KBM-7 (cell line): ENCODE results near the gene DIO2.

Experiments used
- DNase-seq: peaks from one replicate; pipeline ENCODE4 v3.0.0-alpha.2; 2015
- in situ Hi-C: fragments of 300-500 bp; cut with MboI; formaldehyde crosslinking; loops from 2 replicates; pipeline ENCODE4 v1.14.3; 2020; ENCODE audit warnings: low sequenced_read_pairs, low pct_unique_long_range_greater_than_20kb, mixed read lengths

Gene DIO2

DNA sequence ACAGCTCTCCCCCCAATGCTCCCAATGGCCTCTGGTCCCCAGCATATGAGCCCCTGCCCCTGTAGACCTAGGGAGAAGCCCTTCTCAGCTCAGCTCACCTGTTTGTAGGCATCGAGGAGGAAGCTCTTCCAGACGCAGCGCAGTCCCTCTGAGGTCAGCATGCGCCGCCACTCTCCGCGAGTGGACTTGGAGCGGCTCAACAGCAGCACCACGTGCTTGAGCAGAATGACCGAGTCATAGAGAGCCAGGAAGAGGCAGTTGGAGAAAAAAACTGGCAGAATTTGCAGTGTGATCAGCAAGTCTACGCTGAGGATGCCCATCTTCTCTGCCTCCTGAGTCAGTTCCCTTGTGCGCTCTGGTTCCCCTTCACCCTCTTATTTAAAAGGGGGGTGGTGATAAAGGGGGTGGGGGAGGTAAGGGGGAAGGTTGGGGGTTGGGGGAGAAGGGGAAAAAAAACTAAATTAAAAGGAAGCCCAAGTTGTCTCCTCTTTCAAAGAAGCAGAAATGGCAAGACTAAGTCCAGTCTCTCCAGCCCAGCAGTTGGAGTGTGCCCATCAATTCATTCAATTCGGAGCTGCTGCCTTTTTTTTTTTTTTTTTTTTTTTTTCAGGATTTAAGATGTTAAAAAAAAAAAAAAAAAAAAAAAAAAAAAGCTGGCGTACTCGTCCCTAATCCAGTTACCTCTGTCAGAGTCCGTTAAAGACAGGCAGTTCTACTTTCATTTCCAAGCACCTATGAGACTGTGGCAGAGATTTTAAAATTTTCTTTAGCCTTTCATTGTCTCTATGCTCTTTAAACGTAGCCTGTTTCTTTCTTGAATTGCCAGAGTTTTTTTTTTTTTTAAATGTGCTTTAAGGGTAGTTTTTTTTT, at the start of gene DIO2:
Gene DIO2 (minus strand): TSS at position 352 of the 870 bp plus-strand sequence. CDS start 32 bp downstream, at position 320.
- no peak for DNase-seq
- in situ Hi-C loops = no loop called here

DNA sequence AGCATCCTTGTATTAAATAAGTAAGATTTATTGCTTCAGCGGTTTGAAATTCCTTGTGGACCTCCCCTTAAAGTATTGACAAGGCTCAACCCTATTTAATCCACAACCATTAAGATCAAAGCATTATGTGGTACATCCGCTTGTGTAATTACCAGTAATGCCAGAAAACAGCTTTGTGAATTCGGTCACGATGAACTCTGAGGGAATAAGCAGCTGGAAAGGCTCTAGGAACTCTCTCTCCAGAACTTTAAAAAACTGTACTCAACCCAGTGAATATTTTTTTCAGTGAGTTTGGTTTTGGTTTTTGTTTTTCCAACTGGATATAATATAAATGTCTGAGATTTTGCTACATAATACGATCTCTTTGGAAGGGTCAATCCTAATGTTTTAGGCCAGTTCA, 49.3 kb upstream of the DIO2 start:
- in situ Hi-C loops = no loop called here
- DNase-seq = no peak

DNA sequence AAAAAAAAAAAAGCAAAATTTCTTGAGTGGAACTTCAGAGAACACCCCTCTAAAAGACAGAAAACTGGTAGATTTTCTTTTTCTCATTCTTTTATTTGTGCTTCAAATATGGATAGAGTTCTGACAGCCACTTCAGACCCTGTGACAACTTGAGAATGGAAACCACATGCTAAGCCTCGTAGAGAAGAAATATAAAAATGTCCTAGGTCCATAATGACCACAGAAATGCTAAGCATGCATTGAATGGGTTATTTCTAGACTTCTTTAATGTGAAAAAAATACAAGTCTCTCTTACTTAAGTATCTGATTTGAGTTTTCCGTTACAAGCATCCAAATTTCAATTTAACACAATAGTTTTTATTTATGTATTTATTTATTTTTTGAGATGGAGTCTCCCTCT, 28.3 kb upstream of the DIO2 start:
- in situ Hi-C loops = no loop called here
- DNase-seq = no peak

DNA sequence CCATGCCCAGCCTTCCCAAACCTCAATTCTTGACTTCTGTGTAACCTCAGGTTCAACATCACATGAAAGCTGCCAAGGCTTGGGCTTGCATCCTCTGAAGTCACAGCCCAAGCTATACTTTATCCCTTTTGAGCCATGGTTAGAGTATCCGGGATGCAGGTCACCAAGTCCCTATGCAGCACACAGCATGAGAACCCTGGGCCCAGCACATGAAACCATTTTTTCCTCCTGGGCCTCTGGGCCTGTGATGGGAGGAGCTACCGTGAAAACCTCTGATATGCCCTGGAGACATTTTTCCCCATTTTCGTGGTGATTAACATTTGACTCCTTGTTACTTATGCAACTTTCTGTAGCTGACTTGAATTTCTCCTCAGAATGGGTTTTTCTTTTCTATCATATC, 25.8 kb upstream of the DIO2 start:
- no peak for DNase-seq
- in situ Hi-C loops = no loop called here

DNA sequence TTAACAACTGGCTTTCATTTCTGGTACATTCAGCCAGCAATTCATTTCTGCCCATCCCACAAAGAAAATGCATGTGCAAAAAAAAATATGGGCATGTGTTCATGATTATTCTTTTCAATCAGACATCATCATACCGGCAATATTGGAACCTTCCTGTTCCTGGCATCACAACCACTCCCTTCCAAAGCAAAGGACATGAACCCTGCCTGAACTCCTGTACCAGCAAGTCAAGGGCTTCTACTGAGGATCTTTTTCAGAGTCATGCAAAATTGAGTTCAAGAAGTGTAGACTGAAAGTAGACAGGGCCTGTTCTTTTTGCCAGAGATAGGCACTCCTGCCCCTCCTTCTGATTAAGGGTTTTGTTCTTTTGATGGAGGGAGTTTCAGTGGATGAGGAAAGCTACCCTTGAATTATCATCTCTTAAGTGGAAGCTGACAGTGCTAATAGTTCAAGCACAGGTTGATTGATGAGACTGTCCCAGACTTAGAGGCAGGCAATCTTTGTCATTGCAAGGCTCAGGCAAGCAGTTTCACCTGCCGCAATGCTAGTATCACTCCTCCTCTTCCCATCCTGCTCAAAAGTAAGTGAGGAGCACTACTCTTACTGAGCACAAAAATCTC, 22.3 kb upstream of the DIO2 start:
- no peak for DNase-seq

DNA sequence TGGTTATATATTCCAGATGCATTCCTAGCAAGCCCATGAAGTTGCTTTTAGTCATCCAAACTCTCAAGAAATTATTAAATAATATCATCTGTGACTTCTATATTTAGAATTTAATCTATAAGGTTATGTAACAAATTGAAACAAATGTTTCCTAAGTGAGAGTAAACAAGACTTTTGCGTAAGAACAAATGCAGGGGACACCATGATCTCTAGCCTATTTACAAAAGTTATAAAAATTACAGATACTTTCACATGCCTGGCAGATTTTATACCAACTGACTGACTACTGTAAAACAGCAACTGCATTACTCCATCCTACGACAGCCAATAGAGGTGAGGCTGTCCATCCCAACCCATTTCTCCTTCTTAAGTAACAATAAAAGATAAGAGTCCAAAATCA, 20.4 kb upstream of the DIO2 start:
- no peak for DNase-seq
- in situ Hi-C loops = no loop called here

More for the DNA sequence above, 22.3 kb upstream of the DIO2 start:
- in situ Hi-C loops = no loop called here

DNA sequence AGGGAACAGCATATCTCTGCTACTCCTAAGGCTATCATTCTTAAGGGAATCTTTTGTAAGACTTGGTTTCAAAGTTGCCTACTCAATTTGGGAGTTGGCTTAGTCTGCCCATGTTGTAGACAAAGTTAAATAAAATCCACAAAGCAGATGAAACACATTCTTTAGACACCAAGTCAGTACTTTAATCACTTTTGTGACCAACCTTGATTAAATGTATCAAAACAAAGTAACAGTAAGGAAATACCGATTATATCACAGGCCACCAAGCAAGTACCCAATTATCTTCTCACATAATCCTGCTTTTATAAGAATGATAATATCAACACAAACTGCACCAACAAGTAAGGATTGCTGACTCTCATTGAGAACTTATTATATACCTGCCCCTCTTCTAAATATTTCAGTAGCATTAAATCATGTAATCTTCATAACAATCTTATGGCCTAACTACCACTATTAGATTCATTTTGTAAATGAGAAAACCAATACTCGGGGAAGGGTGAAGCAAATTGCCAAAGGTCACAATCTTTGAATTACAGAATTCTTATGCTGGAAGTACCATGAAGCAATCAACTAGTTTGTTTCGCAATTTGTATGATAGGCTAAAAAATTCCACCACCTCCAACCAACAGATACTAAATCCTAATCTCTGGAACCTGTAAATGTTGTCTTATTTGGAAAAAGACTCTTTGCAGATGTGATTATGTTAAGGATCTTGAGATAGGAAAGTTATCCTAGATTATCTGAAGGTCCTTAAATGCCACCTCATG, 12.6 kb upstream of the DIO2 start:
- no peak for DNase-seq
- in situ Hi-C loops = no loop called here

DNA sequence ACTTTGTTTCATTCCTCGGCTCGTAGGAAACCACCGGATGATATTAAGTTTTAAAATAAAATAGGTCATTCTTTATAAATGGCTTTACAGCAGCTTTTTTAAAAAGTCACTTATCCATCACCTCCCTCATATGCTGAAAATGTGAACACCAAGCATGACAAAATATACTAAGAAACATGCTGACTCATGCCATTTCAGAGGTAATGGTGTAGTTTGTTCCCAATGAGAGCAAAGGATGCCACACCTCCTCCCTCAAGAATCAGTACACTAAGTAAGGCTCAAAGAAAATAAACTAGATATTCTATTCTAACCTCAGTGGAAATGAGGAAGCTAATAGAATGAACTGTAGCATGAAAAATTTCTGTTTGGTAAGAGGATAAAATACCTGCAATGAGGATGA, 5.5 kb upstream of the DIO2 start:
- DNase-seq = no peak
- in situ Hi-C loops = no loop called here

DNA sequence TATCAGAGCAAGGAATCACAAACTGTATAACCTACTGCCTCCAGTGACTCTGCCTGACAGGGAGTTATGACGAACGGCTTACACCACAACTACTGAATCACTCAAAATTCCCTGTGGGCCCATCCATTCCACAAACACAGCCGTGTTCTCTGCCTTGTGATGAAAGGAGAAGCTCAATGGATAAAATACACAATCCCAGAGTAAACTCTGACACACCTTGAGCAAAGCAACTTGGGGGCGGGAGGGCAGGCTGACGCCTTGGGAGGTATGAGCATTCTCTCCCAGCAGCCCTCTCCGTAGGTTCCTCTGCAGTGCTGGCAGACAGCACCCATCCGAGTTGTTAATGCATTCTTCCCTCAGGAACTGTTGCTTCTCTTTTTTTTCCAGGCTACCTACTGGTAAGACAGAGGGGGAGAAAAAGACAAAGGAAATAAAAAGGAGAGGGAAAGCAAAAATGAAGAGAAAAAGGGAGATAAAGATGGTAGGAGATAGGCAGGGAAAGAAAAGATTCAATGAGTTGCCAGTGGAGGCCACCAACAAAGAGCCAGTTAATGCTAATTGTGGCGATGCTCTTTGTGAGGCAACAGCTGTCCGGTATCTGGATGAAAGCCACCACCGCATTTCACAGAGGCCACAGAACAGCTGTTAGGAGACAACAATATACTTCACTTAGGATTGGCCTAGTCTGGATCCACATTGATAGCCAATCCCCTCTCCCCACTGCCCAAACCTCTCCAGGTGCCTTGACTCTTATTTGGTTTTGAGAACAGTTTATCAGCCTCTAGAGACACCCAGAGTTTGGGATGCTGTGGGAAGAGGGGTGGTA, 4.7 kb upstream of the DIO2 start:
- in situ Hi-C loops = no loop called here
- no peak for DNase-seq

DNA sequence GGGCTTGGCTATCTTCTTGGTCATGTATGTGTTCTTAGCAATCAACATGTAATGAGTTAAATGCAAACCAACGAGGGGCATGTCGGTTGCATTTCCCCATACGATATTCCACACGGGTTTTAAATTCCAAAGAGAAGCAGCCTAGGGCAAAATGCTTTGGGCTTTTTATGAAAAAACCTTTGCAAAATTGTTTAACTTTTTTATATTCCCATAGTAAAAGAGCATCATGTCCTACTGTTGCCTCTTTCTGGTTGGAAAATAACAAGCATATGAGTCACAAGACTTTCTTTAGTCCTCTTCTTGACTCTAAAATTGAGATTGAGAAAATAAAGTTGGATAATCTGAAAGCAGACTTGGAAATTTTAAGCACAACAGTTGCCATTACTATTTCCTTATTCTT, 3.8 kb upstream of the DIO2 start:
- no peak for DNase-seq
- in situ Hi-C loops = no loop called here

DNA sequence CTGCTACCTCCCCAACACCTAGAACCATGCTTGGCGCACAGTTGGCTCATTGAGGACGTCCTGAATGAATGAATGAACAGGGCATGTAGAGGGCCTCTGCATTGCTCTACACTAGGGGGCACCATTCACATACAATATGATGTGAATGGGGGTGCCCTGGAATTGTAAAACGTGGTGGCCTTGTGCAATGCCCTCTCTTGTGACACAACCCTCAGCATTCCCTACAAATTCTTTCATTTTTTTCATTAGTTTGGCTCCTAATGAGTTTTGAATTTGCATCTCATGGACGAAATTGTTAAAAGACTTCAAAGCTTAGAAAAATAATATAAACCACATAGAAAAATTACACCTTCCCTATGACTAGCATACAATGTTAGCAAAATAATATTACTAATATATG, 2.3 kb upstream of the DIO2 start:
- in situ Hi-C loops = no loop called here
- peak; percentile 58 for DNase-seq

DNA sequence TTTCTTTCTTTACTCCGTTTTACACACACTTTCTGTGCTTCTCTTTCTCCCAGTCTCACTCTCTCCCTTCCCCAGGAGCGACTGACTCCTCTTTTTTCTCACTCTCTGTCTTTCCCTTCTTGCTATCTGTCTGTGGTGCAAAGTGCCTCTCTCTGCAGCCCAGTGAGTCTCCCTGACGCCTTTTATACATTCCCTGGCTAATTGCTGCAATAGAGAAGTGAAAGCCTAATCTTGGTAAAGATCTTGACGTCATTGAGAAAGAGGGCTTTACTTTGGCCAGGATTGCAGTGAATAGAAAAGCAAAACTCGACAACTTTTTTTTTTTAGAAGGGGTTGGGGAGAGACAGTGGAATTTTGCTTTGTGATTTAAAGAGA, 706 bp upstream of the DIO2 start:
- DNase-seq = peak; percentile 49
- in situ Hi-C loops = no loop called here

DNA sequence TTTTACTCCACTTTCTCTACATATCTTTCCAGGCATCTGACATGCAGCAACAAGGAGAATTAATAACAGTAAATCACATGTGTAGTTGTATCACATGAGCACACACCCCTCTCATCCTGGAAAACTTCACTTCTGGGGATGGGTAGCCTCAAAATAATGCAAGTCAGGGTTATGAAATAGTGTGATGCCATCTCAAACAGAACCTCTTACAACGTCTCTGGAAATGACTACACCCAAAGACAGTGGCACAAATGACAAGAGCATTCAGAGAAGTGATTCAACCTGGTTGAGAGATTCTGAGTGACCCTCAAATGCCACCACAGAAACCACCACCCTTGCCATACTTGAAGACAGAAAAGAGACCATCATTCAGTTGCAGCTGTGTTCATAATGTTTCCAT, 2.8 kb downstream of the DIO2 start:
- in situ Hi-C loops = no loop called here
- no peak for DNase-seq

DNA sequence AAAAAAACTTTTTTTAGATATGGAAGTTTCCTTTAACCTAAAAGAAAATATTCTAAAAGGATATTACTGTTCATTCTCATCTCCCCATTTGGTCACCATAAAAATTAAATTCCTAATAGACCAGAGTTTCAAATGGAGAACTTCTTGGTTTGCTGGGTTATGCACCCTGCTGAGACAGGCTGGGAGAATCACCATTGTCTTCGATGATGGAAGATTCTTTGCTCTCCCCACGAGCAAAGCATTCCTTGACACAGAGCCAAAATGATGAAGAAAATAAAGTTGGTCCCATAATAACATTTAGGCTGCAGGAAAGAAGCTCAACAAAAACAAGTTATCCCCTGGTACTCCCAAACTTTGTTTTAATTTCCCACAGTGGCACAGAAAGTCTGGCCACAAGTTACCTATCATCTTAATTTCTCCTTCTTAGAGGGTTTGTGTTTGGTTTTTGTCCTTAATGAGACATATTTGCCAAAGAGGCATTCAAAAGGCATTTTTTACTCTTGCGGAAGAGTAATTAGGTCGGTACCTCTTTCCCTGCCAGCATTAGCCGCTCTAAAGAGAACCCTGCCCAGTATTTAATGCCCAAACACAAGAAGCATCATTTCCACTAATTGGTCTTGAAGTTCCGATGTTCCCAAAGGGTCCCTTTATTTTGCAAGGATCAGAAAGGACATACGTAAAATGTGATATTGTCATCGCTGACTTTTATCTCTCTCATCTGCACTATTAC, 4.8 kb downstream of the DIO2 start:
- DNase-seq = no peak

DNA sequence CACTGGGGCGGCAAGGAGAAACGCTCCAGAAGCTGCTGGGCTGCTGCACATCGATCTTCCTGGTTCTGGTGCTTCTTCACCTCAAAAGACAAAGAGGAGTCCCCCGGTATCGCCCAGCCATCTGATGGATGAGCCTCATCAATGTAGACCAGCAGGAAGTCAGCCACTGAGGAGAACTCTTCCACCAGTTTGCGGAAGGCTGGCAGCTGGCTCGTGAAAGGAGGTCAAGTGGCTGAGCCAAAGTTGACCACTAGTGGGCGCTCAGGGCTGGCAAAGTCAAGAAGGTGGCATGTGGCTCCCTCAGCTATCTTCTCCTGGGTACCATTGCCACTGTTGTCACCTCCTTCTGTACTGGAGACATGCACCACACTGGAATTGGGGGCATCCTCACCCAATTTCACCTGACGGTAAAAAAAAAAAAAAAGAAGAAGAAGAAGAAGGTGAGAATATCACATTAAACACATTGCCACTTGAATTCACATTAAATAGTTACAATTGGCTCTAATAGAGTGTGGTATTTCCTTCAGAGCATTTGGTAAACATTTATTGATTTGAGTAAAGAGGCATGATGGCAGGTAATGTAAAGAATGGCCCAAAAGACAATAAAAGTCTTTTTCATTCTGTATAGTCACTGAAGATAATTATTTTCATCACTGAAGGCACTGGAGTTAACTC, 8.3 kb downstream of the DIO2 start:
- peak; percentile 37 for DNase-seq
- in situ Hi-C loops = no loop called here

More for the DNA sequence above, 4.8 kb downstream of the DIO2 start:
- in situ Hi-C loops = no loop called here

DNA sequence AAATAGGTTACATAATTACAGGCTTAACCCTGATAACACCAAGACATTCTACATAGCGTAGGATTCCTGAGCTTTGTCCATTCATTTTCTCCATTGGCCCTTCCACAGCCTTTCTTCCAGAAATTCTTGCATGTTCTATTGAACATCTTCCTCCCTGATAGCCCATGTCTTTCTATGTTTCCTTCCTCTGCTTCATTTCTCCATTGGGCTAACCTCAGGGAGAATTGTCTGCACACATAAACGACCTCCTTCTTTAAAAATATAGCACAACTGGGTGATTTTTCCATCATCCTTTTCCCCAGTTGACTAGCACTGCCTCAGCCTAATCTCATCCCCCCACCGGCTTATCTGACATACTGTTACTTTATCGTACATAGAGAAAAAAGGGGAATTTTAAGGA, 11.2 kb downstream of the DIO2 start:
- no peak for DNase-seq
- in situ Hi-C loops = no loop called here

DNA sequence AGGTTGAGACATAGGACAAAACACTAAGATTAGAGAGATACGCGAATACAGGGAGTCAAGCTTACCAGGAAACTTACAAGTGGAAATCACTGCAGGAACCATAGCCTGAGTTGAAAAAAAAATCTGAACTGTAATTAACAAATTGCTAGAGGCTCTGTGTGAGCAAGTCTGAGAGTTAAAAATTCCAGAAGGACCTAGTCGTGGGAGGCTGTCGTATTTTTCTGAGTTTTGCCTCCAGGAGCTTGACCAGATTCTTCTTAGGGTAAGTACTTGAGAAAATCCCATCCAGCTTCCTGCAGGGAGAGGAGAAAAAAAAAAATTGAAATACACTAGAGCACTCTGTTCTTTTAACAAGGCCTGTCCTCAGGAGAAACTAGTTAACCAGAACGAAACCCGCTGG, 22.7 kb downstream of the DIO2 start:
- in situ Hi-C loops = no loop called here
- no peak for DNase-seq

DNA sequence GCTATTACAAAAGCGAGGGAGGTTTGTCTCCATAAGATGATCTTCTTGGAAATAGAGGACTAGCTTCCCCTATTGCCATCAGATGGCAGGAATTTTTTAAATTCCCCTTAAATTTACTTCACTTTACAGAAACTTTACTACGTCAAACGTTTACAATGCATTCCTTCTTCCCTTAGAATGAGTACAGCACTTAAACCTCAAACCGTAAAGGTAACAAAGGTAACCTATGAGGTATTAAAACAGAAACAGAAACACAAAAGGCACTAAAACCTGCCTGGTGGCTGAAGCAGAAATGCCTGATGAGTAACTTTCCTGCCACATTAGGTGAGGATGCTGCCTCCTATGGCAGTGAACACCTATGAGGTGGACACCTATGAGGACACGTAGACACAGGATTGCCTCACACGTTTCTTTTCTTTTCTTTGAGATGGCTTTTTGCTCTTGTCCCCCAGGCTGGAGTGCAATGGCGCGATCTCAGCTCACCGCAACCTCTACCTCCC, 25.0 kb downstream of the DIO2 start:
- in situ Hi-C loops = no loop called here
- DNase-seq = no peak
